ENCODE data around the gene UTRN. TPM values are rescaled to one million over a fixed set of nuclear protein-coding genes. Genes with fewer than 3 reads are reported as not detected.

UTRN gene
- total and polyA plus RNA-seq, 2 donors (not counting 1 experiment from before 2014, with no cell fraction given) = 43.9 to 130 TPM

- Histone ChIP-seq H3K27ac (ENCODE audit: insufficient read depth, low read length) (no peak overlapping the region), H3K27me3 (ENCODE audit: control insufficient read depth, insufficient read depth, low read length) (no peaks in the 10 kb centered on the region), H4K20me1 (ENCODE audit: control insufficient read depth, extremely low read depth, insufficient read depth, low read length) (peaks cover 1% of the 10 kb centered on the region), H3K9me3 (ENCODE audit: control insufficient read depth, insufficient read depth, low read depth, low read length) (no peaks in the 10 kb centered on the region), H3K79me2 (ENCODE audit: control insufficient read depth, insufficient read depth, low read length) (peaks cover 30% of the 10 kb centered on the region), H3K36me3 (ENCODE audit: control insufficient read depth, insufficient read depth, low read length) (no peaks in the 10 kb centered on the region), H2AFZ (ENCODE audit: low read length) (no peak overlapping the region), H3K4me1 (ENCODE audit: control insufficient read depth, extremely low read depth, insufficient read depth, low read length) (peaks cover 3% of the 10 kb centered on the region), H3K4me2 (ENCODE audit: extremely low read depth, insufficient read depth, low read length) (no peak overlapping the region), H3K4me3 (replicated peaks in 1 of 4; ENCODE audit: control extremely low read depth in 1 of 4, insufficient read depth in 1 of 4, low read depth in 3 of 4, low read length in 4 of 4) (no peak overlapping the region), H3K9ac (ENCODE audit: insufficient read depth, low read length) (no peak overlapping the region)
- TF ChIP-seq EZH2 (IDR thresholded peaks at IDR 0.05; ENCODE audit: low read length, missing control alignments) = no peak
- TF ChIP-seq CTCF (conservative IDR thresholded peaks at IDR 0.05 in 1 of 2, IDR thresholded peaks at IDR 0.05 in 1 of 2; ENCODE audit: low read depth in 1 of 2, low read length in 2 of 2) = no peak
- DNase-seq (ENCODE audit: low read depth in 2 of 2) = no peak
Observed at GRCh38 chr6:144315226-144315980, 30.3 kb downstream of the UTRN start.

GRCh38 chr6:144315981-144316861 is 31.1 kb downstream of the UTRN start:
- no peak overlapping the region for H3K4me2 ChIP-seq (ENCODE audit: extremely low read depth, insufficient read depth, low read length)
- H3K27me3 ChIP-seq (ENCODE audit: control insufficient read depth, insufficient read depth, low read length) = no peaks in the 10 kb centered on the region
- no peak for TF ChIP-seq CTCF (conservative IDR thresholded peaks at IDR 0.05 in 1 of 2, IDR thresholded peaks at IDR 0.05 in 1 of 2; ENCODE audit: low read depth in 1 of 2, low read length in 2 of 2)
- no peak for TF ChIP-seq EZH2 (IDR thresholded peaks at IDR 0.05; ENCODE audit: low read length, missing control alignments)
- no peak overlapping the region for H3K27ac ChIP-seq (ENCODE audit: insufficient read depth, low read length)
- H3K36me3 ChIP-seq (ENCODE audit: control insufficient read depth, insufficient read depth, low read length) = no peaks in the 10 kb centered on the region
- peaks cover 1% of the 10 kb centered on the region for H4K20me1 ChIP-seq (ENCODE audit: control insufficient read depth, extremely low read depth, insufficient read depth, low read length)
- DNase-seq (ENCODE audit: low read depth in 2 of 2) = no peak
- H3K4me1 ChIP-seq (ENCODE audit: control insufficient read depth, extremely low read depth, insufficient read depth, low read length) = peaks cover 3% of the 10 kb centered on the region
- H3K9me3 ChIP-seq (ENCODE audit: control insufficient read depth, insufficient read depth, low read depth, low read length) = no peaks in the 10 kb centered on the region
- peaks cover 32% of the 10 kb centered on the region for H3K79me2 ChIP-seq (ENCODE audit: control insufficient read depth, insufficient read depth, low read length)
- no peak overlapping the region for H3K9ac ChIP-seq (ENCODE audit: insufficient read depth, low read length)
- H2AFZ ChIP-seq (ENCODE audit: low read length) = no peak overlapping the region
- no peak overlapping the region for H3K4me3 ChIP-seq (replicated peaks in 1 of 4; ENCODE audit: control extremely low read depth in 1 of 4, insufficient read depth in 1 of 4, low read depth in 3 of 4, low read length in 4 of 4)

- Histone ChIP-seq H3K79me2 (ENCODE audit: control insufficient read depth, insufficient read depth, low read length) (peaks cover 29% of the 10 kb centered on the region), H4K20me1 (ENCODE audit: control insufficient read depth, extremely low read depth, insufficient read depth, low read length) (peaks cover 1% of the 10 kb centered on the region), H3K4me2 (ENCODE audit: extremely low read depth, insufficient read depth, low read length) (no peak overlapping the region), H3K9me3 (ENCODE audit: control insufficient read depth, insufficient read depth, low read depth, low read length) (no peaks in the 10 kb centered on the region), H2AFZ (ENCODE audit: low read length) (no peak overlapping the region), H3K27ac (ENCODE audit: insufficient read depth, low read length) (no peak overlapping the region), H3K4me1 (ENCODE audit: control insufficient read depth, extremely low read depth, insufficient read depth, low read length) (peaks cover 3% of the 10 kb centered on the region), H3K4me3 (replicated peaks in 1 of 4; ENCODE audit: control extremely low read depth in 1 of 4, insufficient read depth in 1 of 4, low read depth in 3 of 4, low read length in 4 of 4) (no peak overlapping the region), H3K9ac (ENCODE audit: insufficient read depth, low read length) (no peak overlapping the region), H3K27me3 (ENCODE audit: control insufficient read depth, insufficient read depth, low read length) (no peaks in the 10 kb centered on the region), H3K36me3 (ENCODE audit: control insufficient read depth, insufficient read depth, low read length) (no peaks in the 10 kb centered on the region)
- DNase-seq (ENCODE audit: low read depth in 2 of 2) = no peak
- TF ChIP-seq CTCF (conservative IDR thresholded peaks at IDR 0.05 in 1 of 2, IDR thresholded peaks at IDR 0.05 in 1 of 2; ENCODE audit: low read depth in 1 of 2, low read length in 2 of 2) = no peak
- no peak for TF ChIP-seq EZH2 (IDR thresholded peaks at IDR 0.05; ENCODE audit: low read length, missing control alignments)
Observed at GRCh38 chr6:144316862-144317195, 31.7 kb downstream of the UTRN start.
